Thyroid gland (tissue), 4 donors: ENCODE data around the gene ATP6V0B.

Source experiments
- CTCF ChIP-seq, 6 experiments: fragments of 200-600 bp in 3 of 6; fragments of 450-650 bp in 3 of 6; sonication (generic) in 3 of 6; IDR thresholded peaks; one replicate each; pipeline ENCODE4 v1.5.1; 2016 to 2019; ENCODE audit warnings: antibody characterized with exemption in 6 of 6, mild to moderate bottlenecking in 2 of 6, inconsistent platforms in 1 of 6, moderate library complexity in 1 of 6
- POLR2A ChIP-seq, 2 donors: fragments of 450-650 bp; IDR thresholded peaks; one replicate each; pipeline ENCODE4 v1.6.1; 2017; ENCODE audit warnings: antibody characterized with exemption in 2 of 2, mild to moderate bottlenecking in 2 of 2, moderate library complexity in 1 of 2

GRCh38 chr1:43987159-43987902 is 12.6 kb downstream of the ATP6V0B start:
- TF ChIP-seq CTCF (IDR thresholded peaks at IDR 0.05), result no peak
- TF ChIP-seq POLR2A (IDR thresholded peaks at IDR 0.05), result no peak
